HG03354 (cell line): ENCODE results near the gene CSKMT.
"Not testable (repeated sequence)": the region's sequence is repeated elsewhere in the genome, so short reads cannot be mapped to it uniquely, and the experiment has no call there.

ENCODE experiments used
- ATAC-seq: cut with Tn5 transposase; IDR thresholded peaks from one replicate; pipeline ENCODE4 v1.9.1; 2021; ENCODE audit warnings: mild to moderate bottlenecking; ENCODE audit not compliant: unreplicated experiment, poor library complexity, severe bottlenecking

Gene CSKMT

DNA sequence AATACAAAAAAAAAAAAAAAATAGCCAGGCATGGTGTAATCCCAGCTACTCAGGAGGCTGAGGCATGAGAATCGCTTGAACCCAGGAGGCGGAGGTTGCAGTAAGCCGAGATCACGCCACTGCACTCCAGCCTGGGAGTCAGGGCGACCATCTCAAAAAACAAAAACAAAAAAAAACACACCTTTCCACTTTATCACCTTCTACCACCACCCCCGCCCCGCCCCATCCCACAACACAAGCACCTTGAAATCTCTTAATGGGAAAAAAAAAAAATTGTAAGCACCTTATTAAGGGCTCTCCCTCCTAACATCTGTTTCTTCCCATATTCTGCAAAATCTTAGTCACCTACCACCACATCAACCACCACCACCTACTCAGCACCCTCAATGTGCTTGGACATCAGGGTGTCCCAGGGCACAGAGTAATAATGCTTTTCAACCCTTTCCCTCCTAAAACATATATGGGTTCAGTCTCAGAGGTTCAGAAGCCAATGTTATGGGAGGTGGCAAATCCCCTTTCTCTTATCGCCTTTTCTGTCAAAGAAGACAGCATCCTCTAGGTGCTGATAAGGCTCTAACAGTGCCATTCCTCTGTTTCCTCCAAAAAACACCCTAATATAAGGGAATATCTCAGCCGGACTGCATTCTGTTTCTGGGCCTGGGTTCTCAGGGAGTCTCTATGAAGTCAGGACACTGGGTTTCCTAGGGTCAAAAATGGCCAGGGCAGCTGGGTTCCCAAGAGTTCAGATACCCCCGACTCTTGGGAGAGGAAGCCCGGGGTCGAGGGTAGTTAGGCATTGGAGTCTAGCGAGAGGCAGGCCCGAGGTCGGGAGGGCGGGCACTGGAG, 12.7 kb upstream of the CSKMT start:
- ATAC-seq, result no peak

DNA sequence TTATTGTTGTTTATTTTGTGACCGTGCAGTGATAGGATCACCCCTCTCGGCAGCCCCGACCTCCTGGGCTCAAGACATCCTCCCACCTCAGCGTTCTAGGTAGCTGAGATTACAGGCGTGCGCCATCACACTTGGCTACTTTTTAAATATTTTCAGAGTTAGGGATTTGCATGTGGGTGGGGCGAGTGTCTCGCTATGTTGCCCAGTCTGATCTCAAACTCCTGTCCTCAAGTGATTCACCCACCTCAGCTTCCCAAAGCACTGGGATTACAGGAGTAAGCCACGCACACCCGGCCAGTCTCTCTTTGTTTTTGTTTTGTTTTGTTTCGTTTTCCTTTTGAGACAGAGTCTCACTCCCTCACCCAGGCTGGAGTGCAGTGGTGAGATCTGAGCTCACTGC, 10.8 kb upstream of the CSKMT start:
- ATAC-seq, result no peak

DNA sequence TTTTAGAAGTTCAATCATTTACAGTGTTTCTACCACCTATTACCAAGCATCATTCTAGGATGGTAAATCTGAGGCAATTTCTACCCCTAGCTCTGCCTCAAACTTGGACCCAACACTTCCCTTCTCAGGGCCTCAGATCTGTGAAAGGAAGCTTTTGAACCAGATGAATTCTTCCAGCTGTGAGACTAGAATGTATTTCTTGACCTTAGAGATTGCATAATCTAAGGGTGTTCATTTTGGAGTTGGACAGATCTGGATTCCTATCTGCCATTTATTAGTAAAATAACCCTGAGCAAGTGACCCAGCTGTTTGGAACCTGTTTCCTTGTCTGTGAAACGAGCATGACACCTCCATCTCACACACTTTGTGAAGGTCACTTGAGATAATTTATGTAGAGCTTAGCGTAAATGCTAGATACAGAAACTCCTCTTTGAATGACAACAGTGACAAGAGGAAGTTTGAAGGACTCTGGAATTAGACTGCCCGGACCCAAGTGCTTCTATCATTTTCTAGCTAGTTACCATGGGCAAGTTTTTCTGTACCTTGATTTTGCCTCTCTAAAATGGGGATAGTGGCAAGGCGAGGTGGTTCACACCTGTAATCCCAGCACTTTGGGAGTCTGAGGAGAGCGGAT, 8.2 kb upstream of the CSKMT start:
- ATAC-seq, result no peak

DNA sequence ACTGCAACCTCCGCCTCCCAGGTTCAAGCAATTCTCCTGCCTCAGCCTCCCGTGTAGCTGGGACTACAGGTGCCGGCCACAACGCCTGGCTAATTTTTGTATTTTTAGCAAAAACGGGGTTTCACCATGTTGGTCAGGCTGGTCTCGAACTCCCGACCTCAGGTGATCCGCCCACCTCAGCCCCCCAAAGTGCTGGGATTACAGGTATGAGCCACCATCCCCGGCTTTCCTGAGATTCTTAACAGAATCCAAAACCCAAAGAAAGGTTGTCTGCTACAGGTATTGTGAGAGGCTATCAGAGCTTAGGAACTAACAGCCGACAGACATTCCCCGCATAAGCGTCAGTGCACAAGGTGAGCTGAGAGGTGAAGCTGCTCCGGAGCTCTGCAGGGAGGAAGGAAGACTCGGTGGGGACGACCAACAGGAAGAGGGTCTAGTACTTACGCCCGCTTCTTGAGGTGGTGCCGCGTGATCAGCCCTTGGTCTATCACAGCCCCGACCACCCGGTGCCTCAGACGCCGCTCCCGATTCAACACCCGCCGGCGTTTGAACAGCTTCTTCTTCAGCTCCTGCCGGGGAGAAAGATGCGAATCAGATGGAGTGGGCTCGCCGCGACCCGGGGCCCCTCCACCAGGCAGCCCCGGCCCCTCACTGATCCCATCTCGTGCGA, 572 bp upstream of the CSKMT start:
- ATAC-seq, result peak; percentile 51

DNA sequence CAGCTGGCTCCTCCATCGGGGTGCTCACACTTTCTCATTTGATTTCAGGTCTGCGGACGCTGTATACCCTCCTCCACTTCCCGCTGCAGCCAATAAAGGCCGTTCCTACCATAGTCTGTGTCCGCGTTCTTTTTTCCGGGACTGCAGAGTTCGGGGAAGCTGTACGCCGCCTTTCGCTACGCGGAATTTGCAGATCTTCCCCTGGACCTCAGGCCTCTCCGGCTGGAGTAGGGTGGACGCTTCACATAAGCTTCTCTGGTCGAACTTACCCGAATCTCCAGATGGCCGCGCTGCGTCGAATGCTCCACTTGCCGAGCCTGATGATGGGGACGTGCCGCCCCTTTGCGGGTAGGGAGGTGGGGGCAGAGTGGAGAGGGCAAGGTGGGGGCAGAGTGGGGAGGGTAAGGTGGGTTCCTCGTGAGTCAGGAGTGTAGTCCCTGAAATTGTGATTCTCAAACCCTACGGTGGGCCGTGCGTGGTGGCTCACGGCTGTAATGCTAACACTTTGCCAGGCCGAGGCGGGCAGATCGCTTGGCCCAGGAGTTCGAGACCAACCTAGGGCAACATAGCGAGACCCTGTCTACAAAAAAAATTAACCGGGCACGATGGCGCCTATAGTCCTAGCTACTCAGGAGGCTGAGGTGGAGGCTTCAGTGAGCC, 617 bp downstream of the CSKMT start:
- peak; percentile 11 for ATAC-seq

DNA sequence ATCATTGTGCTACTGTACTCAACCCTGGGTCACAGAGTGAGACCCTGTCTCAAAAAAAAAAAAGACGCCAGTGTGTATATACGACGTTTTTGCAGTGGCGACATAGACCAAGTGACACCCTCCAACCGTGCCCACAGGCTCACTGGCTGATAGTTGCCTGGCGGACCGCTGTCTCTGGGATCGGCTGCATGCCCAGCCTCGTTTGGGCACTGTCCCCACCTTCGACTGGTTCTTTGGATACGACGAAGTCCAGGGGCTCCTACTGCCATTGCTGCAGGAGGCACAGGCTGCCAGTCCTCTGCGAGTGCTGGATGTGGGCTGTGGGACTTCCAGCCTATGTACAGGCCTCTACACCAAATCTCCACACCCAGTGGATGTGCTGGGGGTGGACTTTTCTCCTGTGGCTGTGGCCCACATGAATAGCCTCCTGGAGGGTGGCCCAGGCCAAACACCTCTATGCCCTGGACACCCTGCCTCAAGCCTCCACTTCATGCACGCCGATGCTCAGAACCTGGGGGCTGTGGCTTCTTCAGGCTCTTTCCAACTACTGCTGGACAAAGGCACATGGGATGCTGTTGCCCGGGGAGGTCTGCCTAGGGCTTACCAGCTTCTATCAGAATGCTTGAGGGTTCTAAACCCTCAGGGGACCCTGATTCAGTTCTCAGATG, 1.3 kb downstream of the CSKMT start:
- no peak for ATAC-seq

DNA sequence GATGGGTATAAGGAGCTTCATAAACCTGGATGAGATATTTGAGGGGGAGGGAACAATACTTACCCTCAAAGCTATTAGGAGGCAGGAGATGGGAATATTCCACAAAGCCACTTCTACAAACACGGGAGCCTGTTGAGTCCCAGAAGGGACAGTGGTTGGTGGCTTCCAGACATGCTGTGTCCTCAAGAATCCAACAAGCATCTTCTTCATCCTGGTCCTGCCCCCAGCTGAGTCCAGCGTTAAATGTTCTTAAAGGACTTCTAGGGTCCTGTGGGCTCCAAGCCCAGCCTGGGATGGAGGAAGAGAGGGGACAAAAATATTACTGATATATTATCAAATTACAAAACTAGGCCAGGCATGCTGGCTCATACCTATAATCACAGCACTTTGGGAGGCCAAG, 2.3 kb downstream of the CSKMT start:
- ATAC-seq, result no peak

DNA sequence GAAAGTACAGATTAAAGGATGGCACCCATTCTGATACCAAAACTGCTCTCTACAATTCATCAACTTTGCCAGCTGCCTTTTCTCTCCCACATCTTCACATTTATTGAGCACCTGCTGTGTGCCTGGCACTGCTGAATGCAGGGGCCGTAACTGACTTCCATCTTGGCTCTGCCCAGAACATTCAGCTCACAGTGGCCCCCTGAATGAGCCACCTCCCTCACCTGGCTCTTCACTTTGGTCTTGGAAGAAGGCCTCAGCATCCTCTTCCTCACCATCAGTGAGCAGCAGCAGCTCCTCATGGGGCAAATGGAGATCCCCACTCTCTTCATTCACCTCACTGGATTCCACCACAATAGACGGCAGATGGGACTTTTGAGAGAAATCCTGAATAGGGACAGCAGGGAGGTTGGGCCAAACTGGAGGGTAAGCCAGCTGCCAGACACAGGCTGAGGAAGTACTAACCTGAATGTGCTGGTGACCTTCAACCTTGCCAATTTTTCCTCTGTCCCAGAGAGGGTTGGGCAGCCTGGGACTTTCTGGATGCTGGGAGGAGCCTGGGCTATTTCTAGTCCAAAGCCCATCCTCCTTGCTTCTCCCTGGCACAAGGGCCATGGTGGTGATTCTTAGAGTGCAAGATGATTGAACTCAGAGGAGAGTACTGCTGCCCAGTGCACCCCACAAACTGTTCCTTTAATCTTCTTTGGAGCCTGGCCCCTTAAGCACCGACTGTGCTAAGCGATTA, 4.5 kb downstream of the CSKMT start:
- no peak for ATAC-seq

DNA sequence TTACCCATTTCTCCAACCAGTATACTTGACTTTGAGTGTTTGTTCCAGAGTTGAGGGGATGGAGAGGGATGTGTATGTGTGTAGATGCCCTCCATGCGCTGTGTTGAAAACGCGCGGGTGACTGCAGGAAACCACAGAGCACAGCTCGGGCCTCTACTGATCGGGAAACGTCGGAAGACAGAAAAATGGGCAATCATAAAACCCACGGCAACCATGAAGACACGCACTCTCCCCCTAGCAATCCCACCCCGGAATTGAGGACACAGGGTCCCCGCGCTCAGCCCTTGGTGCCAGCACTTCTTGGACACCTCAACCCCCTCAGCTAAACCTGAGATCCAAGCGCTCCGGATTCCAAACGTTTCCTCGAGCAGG, 6.1 kb downstream of the CSKMT start:
- no peak for ATAC-seq

DNA sequence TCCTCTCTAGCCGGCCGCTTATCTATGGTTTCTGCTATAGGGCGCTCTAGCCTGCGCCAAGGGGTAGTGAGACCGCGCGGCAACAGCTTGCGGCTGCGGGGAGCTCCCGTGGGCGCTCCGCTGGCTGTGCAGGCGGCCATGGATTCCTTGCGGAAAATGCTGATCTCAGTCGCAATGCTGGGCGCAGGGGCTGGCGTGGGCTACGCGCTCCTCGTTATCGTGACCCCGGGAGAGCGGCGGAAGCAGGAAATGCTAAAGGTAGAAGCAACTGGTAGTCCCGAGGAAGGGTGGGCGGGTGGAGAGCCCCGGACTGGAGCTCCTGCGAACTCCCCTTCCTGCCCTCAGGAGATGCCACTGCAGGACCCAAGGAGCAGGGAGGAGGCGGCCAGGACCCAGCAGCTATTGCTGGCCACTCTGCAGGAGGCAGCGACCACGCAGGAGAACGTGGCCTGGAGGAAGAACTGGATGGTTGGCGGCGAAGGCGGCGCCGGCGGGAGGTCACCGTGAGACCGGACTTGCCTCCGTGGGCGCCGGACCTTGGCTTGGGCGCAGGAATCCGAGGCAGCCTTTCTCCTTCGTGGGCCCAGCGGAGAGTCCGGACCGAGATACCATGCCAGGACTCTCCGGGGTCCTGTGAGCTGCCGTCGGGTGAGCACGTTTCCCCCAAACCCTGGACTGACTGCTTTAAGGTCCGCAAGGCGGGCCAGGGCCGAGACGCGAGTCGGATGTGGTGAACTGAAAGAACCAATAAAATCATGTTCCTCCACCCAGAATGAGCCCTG, 6.7 kb downstream of the CSKMT start, which contains the start of the genes LBHD1 and UQCC3:
Gene LBHD1, minus strand, starts transcription at position 660 of the 782 bp plus-strand sequence. CDS start 2,236 bp downstream, outside the sequence.
Gene UQCC3, plus strand, starts transcription at position 66 of the 782 bp plus-strand sequence. Its CDS starts 73 bp downstream, at position 139.
- peak; percentile 69 for ATAC-seq

DNA sequence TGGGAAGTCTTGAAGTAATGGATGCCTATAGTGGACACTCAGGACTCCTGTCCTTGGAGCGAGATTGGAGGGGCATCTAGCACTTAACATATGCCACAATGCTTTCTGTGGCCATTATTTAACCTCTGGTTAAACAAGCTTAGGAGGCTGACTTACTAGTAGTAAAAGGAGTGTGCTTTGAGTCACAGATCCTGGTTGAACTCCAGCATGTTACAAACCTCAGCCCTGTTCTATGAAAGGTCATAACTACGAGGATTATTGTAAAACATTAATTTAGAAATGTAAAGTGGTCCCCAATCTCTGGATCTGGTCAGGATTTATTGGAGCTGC, 8.0 kb downstream of the CSKMT start:
- no peak for ATAC-seq

DNA sequence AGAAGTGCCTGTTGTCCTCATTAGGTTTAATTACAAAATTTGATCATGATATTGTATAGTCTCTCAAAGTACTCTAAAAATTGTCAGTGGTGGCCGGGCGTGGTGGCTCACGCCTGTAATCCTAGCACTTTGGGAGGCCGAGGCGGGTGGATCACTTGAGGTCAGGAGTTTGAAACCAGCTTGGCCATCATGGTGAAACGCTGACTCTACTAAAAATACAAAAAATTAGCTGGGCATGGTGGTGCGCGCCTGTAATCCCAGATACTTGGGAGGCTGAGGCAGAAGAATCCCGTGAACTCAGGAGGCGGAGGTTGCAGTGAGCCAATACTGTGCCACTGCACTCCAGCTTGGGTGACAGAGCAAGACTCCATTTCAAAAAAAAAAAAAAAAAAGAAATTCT, 10.3 kb downstream of the CSKMT start:
- not testable (repeated sequence) for ATAC-seq

DNA sequence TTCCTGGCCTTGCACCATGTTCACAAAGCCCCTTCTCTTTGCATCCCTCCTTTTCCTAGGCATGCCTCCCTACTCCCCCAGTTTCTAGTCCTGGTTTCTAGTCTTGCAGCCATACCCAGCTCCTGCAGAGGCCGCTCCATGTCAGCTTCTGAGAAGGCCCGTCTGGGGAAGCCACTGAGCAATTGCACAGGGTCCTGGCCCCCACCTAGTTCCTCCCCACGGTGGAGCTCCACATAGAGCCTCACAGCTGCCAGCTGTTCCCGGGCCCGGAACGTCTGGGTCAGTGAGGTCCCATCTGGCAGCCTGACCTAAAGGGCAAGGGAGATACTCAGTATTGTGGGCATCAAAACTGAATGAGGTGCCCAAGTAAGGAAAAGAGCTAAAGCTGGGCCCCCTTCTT, 11.6 kb downstream of the CSKMT start:
- no peak for ATAC-seq

DNA sequence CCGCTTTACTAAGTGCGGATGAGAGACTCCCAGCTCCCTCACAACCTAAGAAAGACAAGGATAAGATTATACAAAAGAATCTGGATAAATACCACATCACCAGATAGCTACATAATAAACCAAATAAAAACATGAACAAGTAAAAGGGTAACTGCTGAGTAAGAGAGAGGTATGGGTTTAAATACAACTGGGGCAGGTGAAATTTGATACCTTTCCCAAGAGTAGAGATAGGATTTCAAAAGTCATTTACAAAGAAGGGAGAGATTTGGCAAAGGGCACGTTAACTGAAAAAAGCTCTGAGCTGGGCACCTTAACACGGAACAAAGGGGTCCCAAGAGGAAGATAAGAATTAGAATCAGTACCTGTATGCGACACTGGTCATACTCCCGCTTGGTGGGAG, 12.0 kb downstream of the CSKMT start:
- ATAC-seq, result no peak

DNA sequence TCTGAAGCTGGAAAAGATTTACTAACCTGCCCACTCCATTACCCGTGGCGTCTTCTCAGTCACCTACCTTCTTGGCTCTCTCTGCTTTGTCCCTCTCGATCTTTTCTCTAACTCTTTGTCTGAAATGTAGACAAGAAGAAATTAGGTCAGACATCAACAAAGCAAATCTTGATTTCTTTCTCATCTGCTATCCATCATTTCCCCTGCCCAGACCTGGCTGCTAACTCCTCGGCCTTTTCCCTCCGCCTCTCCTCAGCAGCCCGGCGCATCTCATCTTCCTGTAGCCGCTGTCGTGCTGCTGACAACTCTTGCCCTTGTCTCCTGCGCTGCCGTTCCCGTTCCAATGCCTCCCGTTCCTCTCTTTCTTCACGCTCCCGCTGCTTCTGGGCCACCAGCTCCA, 12.6 kb downstream of the CSKMT start:
- no peak for ATAC-seq

DNA sequence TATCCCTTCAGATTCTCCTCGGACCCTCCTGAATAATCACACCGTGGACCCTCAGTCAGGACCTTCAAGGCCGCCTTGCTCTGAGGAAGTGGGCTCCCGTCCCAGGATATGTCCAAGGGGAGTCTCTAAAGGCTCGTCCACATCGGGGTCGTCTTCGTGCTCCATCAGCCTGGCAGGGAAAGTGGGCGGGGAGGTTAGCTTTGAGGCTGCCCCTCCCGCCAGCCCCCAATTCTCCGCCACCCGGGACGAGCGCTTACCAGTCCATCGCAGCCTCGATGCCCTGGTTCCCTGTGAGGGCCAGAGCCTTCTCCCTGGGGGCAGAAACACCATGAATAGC, 13.3 kb downstream of the CSKMT start:
- ATAC-seq, result no peak

DNA sequence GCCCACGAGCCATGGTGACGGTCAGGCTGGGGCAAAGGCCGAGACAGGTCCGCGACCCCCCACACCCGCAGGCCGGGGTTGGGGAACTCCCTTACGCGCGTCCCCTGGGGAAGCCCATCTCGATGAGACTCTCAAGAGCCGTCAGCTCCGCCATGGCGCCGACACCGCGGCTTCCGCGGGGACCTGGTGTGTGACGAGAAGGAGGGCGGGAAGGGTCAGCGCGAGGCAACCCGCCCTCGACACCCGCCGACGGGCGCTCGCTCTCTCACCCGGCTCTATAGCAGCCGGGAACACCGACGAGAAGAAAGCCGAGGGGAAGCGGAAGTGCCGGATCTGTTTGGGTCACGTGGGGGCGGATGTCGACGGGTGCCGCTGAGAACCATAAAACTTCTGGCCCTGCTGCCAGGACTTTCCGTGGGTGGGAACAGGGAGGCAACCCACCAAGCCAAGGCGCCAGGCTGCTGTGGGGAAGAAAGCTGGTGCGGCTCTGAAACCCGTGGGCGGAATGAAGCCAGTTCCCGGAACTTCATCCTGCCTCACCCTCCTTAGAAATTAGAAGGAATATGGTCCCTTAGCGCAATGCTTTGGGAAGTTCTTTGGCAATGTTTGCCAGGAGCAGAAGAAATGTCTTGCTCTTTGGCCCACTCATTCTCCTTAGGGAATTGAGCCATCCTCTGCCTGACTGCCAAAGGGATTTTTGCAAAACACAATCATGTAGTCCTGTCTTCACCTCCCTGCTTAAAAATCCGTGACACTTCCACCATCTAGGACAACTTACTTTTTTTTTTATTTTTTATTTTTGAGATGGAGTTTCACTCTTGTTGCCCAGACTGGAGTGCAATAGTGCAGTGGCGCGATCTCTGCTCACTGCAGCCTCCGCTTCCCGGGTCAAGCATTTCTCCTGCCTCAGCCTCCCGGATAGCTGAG, 13.9 kb downstream of the CSKMT start, which contains the start of gene UBXN1:
Gene UBXN1, minus strand, starts transcription at position 304 of the 927 bp plus-strand sequence. Its CDS starts 150 bp downstream, at position 154.
- ATAC-seq, result peak; percentile 72
